Transverse colon (tissue), 4 donors: Measurements from ENCODE around the gene VPS33A. TPM values are rescaled to one million over a fixed set of nuclear protein-coding genes. Genes with fewer than 3 reads are reported as not detected.

Experiments used
- DNase-seq: peaks from one replicate; pipeline ENCODE4 v3.0.0-alpha.2; 2019
- H3K27ac ChIP-seq, 4 donors: fragments of 200-600 bp; sonication (generic); 2 replicates each; pipeline ENCODE4 v1.5.1; 2016 to 2018; ENCODE audit warnings: inconsistent platforms in 4 of 4
- H3K27me3 ChIP-seq: fragments of 200-600 bp; sonication (generic); 2 replicates; pipeline ENCODE4 v1.5.1; 2017; ENCODE audit warnings: inconsistent platforms
- H3K36me3 ChIP-seq, 4 donors: fragments of 200-600 bp; sonication (generic); 2 replicates each; pipeline ENCODE4 v1.5.1; 2017 to 2019; ENCODE audit warnings: inconsistent platforms in 4 of 4
- H3K4me1 ChIP-seq, 4 donors: fragments of 200-600 bp; sonication (generic); 2 replicates each; pipeline ENCODE4 v1.5.1; 2017 to 2020; ENCODE audit warnings: inconsistent platforms in 4 of 4
- H3K4me3 ChIP-seq, 4 donors: fragments of 200-600 bp; sonication (generic); 1 replicate in 1 of 4; 2 replicates in 3 of 4; pipeline versions ENCODE4 v1.5.1 to v1.6.1; 2017 to 2019; ENCODE audit warnings: inconsistent platforms in 4 of 4
- H3K9me3 ChIP-seq, 2 donors: fragments of 200-600 bp; sonication (generic); 2 replicates each; pipeline ENCODE4 v1.5.1; 2017 to 2019; ENCODE audit warnings: inconsistent platforms in 2 of 2
- EP300 ChIP-seq: sonication (generic); formaldehyde crosslinking; IDR thresholded peaks from one replicate; pipeline ENCODE4 v1.6.1; 2017; ENCODE audit warnings: antibody characterized with exemption, low read depth
- POLR2A ChIP-seq: fragments of 450-650 bp; IDR thresholded peaks from one replicate; pipeline ENCODE4 v1.6.1; 2016; ENCODE audit warnings: antibody characterized with exemption, mild to moderate bottlenecking, moderate library complexity
- POLR2AphosphoS5 ChIP-seq, 3 donors: sonication (generic); formaldehyde crosslinking; IDR thresholded peaks; one replicate each; pipeline ENCODE4 v1.6.1; 2016; ENCODE audit warnings: antibody characterized with exemption in 3 of 3
- WGBS, 2 donors: methylation state at CpG; one replicate each; pipeline ENCODE4 v1.1.5; 2018; ENCODE audit warnings: low coverage in 1 of 2; 5-methylcytosine and 5-hydroxymethylcytosine counted together
- in situ Hi-C, 4 donors: fragments of 200-750 bp; cut with MboI; loops; one replicate each; pipeline versions ENCODE4 v1.15.0 to v1.15.1; 2017; ENCODE audit warnings: low sequenced_read_pairs in 3 of 4, low pct_ligation_motif_present in 1 of 4, low pct_unique_long_range_greater_than_20kb in 1 of 4
- intact Hi-C: fragments of 100-400 bp; cut with DNase I; formaldehyde crosslinking; loops from one replicate; pipeline ENCODE4 v1.15.1; 2023; ENCODE audit warnings: low total_unique reads
- total RNA-seq, 4 donors: library from RNA; depleted of rRNA; stranded (reverse); fragments of >200 nt; gene quantifications; one replicate each; pipeline ENCODE4 v1.1.0, GENCODE V29; 2016
- TF ChIP-seq, protein P1 (sequence below), 5 experiments: fragments of 200-600 bp in 3 of 5; fragments of 450-650 bp in 2 of 5; sonication (generic) in 3 of 5; IDR thresholded peaks; 1 replicate in 2 of 5; 2 replicates in 3 of 5; pipeline ENCODE4 v1.5.1; 2016 to 2017; ENCODE audit warnings: antibody characterized with exemption in 5 of 5, inconsistent platforms in 3 of 5, mild to moderate bottlenecking in 2 of 5, moderate library complexity in 1 of 5

VPS33A gene
- total RNA-seq, 4 donors from 2014 or later: 2.2 to 18.7 (median 16.3) TPM

DNA sequence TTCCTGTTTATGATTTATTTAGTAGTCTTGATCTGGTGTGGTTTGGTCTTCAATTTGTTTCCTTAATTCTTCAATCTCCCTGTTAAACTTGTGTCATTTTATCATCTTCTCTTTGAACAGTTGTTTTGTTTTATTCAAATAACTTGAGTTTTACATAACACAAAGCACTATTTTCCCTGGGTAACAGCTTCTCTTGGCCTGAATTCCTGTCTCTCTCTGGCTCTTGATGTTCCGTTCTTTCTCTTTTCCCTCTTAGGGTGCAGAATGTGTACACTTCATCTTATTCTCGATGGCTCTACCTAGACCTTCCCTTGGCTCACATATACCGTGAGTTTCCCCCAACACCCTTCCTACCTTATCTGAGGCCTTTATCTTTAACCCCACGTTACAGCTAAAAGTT lies 36.8 kb upstream of the VPS33A start:
- Histone ChIP-seq H3K27ac (no peak overlapping the region), H3K9me3 (no peaks in the 10 kb centered on the region), H3K4me3 (no peak overlapping the region), H3K4me1 (no peaks in the 10 kb centered on the region), H3K27me3 (no peaks in the 10 kb centered on the region), H3K36me3 (peaks cover 0 to 15% (median 2%) of the 10 kb centered on the region in 4 donors)
- no peak for TF ChIP-seq EP300
- no peak for TF ChIP-seq POLR2AphosphoS5 (IDR thresholded peaks at IDR 0.05)
- no peak for TF ChIP-seq POLR2A
- TF ChIP-seq, protein P1, sequence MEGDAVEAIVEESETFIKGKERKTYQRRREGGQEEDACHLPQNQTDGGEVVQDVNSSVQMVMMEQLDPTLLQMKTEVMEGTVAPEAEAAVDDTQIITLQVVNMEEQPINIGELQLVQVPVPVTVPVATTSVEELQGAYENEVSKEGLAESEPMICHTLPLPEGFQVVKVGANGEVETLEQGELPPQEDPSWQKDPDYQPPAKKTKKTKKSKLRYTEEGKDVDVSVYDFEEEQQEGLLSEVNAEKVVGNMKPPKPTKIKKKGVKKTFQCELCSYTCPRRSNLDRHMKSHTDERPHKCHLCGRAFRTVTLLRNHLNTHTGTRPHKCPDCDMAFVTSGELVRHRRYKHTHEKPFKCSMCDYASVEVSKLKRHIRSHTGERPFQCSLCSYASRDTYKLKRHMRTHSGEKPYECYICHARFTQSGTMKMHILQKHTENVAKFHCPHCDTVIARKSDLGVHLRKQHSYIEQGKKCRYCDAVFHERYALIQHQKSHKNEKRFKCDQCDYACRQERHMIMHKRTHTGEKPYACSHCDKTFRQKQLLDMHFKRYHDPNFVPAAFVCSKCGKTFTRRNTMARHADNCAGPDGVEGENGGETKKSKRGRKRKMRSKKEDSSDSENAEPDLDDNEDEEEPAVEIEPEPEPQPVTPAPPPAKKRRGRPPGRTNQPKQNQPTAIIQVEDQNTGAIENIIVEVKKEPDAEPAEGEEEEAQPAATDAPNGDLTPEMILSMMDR (IDR thresholded peaks at IDR 0.05): no peak
- 72 to 78% methylated on average over 4 of the region's 4 CpGs for WGBS, 2 donors
- in situ Hi-C loops (no loop called here), intact Hi-C loops (no loop called here)
- no peak for DNase-seq

DNA sequence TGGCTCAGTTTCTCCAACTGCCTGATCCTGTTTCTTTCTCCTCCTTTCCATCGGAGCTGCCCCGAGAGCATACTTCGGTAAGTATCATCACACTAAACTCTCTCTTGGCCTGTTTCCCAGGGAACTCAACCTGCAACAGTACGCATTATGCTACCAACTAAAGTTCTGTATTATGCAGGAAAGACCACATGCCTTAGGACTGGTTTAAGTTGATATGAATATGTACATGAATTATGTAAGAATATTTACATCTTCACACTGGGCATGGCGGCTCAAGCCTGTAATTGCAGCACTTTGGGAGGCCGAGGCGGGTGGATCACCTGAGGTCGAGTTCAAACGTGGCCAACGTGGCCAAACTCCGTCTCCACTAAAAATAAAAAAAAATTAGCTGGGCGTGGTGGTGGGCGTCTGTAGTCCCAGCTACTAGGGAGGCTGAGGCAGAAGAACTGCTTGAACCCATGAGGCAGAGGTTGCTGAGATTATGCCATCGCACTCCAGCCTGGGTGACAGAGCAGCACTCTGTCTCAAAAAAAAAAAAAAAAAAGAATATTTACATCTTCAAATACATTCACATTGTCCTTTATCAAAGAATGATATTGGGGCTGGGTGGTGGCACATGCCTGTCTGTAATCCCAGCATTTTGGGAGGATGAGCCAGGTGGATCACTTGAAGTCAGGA lies 31.9 kb upstream of the VPS33A start:
- WGBS, 2 donors: 95 to 97% methylated on average over 10 to 14 of the region's 14 CpGs
- DNase-seq: no peak
- Histone ChIP-seq H3K27me3 (no peaks in the 10 kb centered on the region), H3K9me3 (no peaks in the 10 kb centered on the region), H3K36me3 (peaks cover 0 to 25% (median 2%) of the 10 kb centered on the region in 4 donors), H3K4me1 (no peaks in the 10 kb centered on the region), H3K4me3 (no peak overlapping the region), H3K27ac (no peak overlapping the region)
- no peak for TF ChIP-seq POLR2A
- TF ChIP-seq EP300: no peak
- no peak for TF ChIP-seq POLR2AphosphoS5 (IDR thresholded peaks at IDR 0.05)
- TF ChIP-seq, protein P1 (IDR thresholded peaks at IDR 0.05): no peak
- in situ Hi-C loops (no loop called here), intact Hi-C loops (no loop called here)

DNA sequence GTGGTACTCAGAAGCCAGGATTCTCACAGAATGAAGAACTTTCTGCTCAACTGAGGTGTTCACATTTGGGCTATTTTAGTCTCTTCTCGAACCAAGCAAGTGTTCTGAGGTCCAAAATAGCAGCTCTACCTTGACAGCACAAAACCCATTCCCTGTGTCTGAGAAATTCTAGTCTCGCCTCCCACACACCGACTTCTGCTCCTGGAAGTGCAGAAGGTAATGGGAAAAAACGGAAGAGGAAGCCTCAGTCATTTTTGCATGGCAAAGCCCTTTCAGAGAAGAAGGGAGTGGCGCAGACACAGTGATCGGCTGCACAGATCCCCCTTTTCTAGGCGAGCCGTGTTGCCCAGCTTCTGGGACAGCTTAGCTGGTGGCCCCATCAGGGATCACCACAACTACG lies 31.2 kb upstream of the VPS33A start:
- H3K4me1 ChIP-seq: no peaks in the 10 kb centered on the region
- no peak for TF ChIP-seq EP300
- TF ChIP-seq, protein P1 (IDR thresholded peaks at IDR 0.05): no peak
- no peak for TF ChIP-seq POLR2A
- TF ChIP-seq POLR2AphosphoS5 (IDR thresholded peaks at IDR 0.05): no peak
- peaks cover 0 to 25% (median 2%) of the 10 kb centered on the region in 4 donors for H3K36me3 ChIP-seq
- 95 to 96% methylated on average over 7 to 9 of the region's 9 CpGs for WGBS, 2 donors
- no peaks in the 10 kb centered on the region for H3K27me3 ChIP-seq
- no peak overlapping the region for H3K4me3 ChIP-seq
- no peaks in the 10 kb centered on the region for H3K9me3 ChIP-seq
- in situ Hi-C loops: no loop called here
- H3K27ac ChIP-seq: no peak overlapping the region
- intact Hi-C loops: no loop called here
- DNase-seq: no peak

DNA sequence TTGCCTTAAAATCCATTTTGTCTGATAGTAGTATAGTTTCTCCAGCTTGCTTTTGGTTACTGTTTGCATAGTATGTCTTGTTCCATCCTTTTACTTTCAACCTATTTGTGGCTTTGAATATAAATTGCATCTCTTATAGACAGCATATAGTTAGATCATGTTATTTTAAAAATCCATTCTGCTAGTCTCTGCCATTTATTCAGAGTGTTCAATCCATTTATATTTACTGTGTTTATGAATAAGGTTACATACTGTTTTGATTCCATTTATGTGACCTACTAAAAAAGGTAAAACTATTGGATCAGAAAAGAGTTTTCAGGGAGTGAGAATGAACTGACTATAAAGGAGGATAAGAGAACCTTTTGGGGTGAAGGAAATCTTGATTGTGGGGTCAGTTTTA lies 29.6 kb upstream of the VPS33A start:
- Histone ChIP-seq H3K27ac (no peak overlapping the region), H3K27me3 (no peaks in the 10 kb centered on the region), H3K4me1 (no peaks in the 10 kb centered on the region), H3K4me3 (no peak overlapping the region), H3K9me3 (no peaks in the 10 kb centered on the region), H3K36me3 (peaks cover 0 to 17% (median 2%) of the 10 kb centered on the region in 4 donors)
- in situ Hi-C loops: no loop called here
- TF ChIP-seq EP300 (no peak), POLR2AphosphoS5 (IDR thresholded peaks at IDR 0.05) (no peak), POLR2A (no peak)
- TF ChIP-seq, protein P1 (IDR thresholded peaks at IDR 0.05): no peak
- no peak for DNase-seq
- intact Hi-C loops: no loop called here
